H7 (cell line): ENCODE measurements around the gene CNTNAP4. TPM values are rescaled to one million over a fixed set of nuclear protein-coding genes. Genes with fewer than 3 reads are reported as not detected.

ENCODE experiments used
- DNase-seq: peaks from one replicate; pipeline ENCODE4 v3.0.0; 2012
- H3K27me3 ChIP-seq: 2 replicates; pipeline ENCODE4 v1.6.0; 2011; ENCODE audit warnings: mild to moderate bottlenecking, low read length; ENCODE audit not compliant: control insufficient read depth, insufficient read depth
- H3K36me3 ChIP-seq: replicated peaks from 2 replicates; pipeline ENCODE4 v1.5.1; 2011; ENCODE audit warnings: low read length; ENCODE audit not compliant: control insufficient read depth, insufficient read depth
- H3K4me3 ChIP-seq: 2 replicates; pipeline ENCODE4 v1.5.1; 2011; ENCODE audit warnings: low read depth, mild to moderate bottlenecking, control low read depth, low read length, moderate library complexity; ENCODE audit not compliant: insufficient read depth
- total RNA-seq: library from RNA; depleted of rRNA; stranded (reverse); fragments of >200 nt; shearing (Covaris generic); gene quantifications from 2 replicates; pipeline ENCODE4 v1.2.3, GENCODE V29; 2014

Gene CNTNAP4
- total RNA-seq, 1 experiment from 2014 or later: 0.03 TPM

- DNase-seq: no peak
- Histone ChIP-seq H3K36me3 (no peaks in the 10 kb centered on the region), H3K27me3 (no peaks in the 10 kb centered on the region), H3K4me3 (no peak overlapping the region)
These were observed 247.2 kb downstream of the CNTNAP4 start for GRCh38 chr16:76524356-76524755.

DNA sequence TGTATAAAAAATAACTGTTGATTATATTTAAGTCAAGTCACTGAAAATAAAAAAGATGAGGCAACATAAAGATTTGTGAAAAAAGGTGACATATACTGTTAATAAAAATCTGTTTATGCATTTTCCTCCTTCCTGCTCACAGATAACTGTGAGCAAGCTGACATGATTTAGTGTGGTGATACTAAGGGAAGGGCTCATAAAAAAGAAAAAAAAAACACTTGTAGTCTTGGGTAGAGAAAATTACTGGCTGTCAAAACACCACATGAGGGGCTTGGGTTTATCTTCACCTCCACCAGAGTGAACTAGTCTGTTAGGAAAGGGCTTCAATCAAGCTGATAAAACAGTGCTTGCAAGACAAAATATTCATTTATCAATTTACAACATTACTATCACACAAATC lies 247.6 kb downstream of the CNTNAP4 start:
- H3K4me3 ChIP-seq: no peak overlapping the region
- H3K27me3 ChIP-seq: no peaks in the 10 kb centered on the region
- H3K36me3 ChIP-seq: no peaks in the 10 kb centered on the region
- no peak for DNase-seq

DNA sequence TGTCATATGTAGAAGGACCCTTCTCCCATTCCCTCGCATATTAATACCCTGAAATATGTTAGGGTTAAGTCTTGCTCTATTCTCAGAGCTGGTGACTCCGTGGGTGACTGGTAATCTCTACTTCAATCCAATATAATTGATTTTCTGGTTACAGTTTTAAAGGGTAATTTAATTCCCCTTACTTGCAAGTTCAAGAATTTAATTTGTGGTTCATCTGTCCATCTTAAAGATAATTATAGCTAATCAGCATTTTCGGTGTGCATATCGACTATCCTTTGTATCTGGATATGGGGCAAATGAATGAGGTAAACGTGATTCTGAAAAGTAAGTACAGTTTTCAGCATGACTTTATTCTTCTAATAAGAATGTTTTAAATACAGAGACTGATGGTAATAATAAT lies 250.0 kb downstream of the CNTNAP4 start:
- DNase-seq: no peak
- Histone ChIP-seq H3K36me3 (no peaks in the 10 kb centered on the region), H3K27me3 (no peaks in the 10 kb centered on the region), H3K4me3 (no peak overlapping the region)

- no peaks in the 10 kb centered on the region for H3K27me3 ChIP-seq
- H3K36me3 ChIP-seq: no peaks in the 10 kb centered on the region
- H3K4me3 ChIP-seq: no peak overlapping the region
- DNase-seq: no peak
These were observed 251.9 kb downstream of the CNTNAP4 start for GRCh38 chr16:76529120-76529519.

- H3K36me3 ChIP-seq: no peaks in the 10 kb centered on the region
- H3K27me3 ChIP-seq: no peaks in the 10 kb centered on the region
- no peak for DNase-seq
- no peak overlapping the region for H3K4me3 ChIP-seq
These were observed 254.0 kb downstream of the CNTNAP4 start for GRCh38 chr16:76531236-76531635.

- Histone ChIP-seq H3K27me3 (no peaks in the 10 kb centered on the region), H3K4me3 (no peak overlapping the region), H3K36me3 (no peaks in the 10 kb centered on the region)
- DNase-seq: no peak
These were observed 255.2 kb downstream of the CNTNAP4 start for GRCh38 chr16:76532188-76532973.

DNA sequence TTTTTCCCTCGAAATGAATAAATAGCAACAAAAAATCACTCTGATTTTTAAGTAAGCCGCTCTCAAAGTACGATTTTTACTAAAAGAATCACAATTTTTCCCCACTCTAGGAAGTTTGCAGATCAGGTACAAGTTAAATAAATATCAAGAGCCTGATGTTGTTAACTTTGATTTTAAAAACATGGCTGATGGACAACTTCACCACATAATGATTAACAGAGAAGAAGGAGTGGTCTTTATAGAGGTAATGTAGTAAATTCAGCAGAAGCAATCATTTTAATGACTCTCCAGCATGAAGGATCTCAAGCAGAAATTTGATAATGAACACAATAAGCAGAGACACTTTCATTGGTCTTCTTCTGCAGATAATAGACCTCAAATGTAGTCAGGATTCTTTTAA lies 262.4 kb downstream of the CNTNAP4 start:
- Histone ChIP-seq H3K36me3 (no peaks in the 10 kb centered on the region), H3K27me3 (no peaks in the 10 kb centered on the region), H3K4me3 (no peak overlapping the region)
- no peak for DNase-seq

- Histone ChIP-seq H3K27me3 (no peaks in the 10 kb centered on the region), H3K36me3 (no peaks in the 10 kb centered on the region), H3K4me3 (no peak overlapping the region)
- no peak for DNase-seq
These were observed 263.9 kb downstream of the CNTNAP4 start for GRCh38 chr16:76541070-76541469.

GRCh38 chr16:76565542-76565941 lies 288.3 kb downstream of the CNTNAP4 start:
- no peak for DNase-seq
- H3K27me3 ChIP-seq: no peaks in the 10 kb centered on the region

DNA sequence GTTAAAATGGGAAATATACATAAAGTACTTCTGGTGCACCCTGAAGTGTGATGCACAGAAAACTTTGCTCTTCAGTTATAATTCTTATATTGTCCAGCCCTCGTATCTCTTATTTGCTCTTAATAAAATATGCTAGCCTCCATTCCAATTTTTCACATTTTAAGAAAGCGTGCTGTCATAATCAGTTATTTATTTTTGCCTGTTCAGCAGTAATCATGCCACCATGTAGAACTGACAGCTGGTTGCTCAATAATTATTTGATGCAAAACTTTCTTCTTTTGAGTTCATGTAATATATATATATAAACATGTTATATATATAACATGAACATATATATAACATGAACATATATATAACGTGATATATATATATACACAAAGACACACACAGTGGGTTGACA lies 294.6 kb downstream of the CNTNAP4 start:
- Histone ChIP-seq H3K4me3 (no peak overlapping the region), H3K27me3 (no peaks in the 10 kb centered on the region), H3K36me3 (no peaks in the 10 kb centered on the region)
- no peak for DNase-seq

More at GRCh38 chr16:76565542-76565941, 288.3 kb downstream of the CNTNAP4 start:
- Histone ChIP-seq H3K4me3 (no peak overlapping the region), H3K36me3 (no peaks in the 10 kb centered on the region)

DNA sequence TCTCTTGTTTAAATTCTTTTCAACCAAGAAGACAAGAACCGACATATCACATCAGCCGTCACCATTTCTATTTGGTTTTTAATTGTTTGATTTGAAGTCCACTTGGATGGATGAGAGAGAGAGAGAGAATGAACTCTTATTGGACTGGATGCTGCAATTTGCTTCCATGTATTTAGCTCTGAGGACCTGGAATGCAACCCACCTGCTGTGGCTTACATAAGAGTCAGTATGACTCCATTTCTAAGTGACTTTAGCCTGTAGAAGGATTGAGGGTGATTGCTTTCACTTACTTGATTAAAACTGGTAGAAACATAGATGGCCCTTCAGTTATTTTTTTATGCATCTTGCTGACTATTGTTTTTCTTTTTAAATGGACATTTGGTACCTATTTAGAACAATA lies 296.1 kb downstream of the CNTNAP4 start:
- H3K4me3 ChIP-seq: no peak overlapping the region
- peak; percentile 17 for DNase-seq

DNA sequence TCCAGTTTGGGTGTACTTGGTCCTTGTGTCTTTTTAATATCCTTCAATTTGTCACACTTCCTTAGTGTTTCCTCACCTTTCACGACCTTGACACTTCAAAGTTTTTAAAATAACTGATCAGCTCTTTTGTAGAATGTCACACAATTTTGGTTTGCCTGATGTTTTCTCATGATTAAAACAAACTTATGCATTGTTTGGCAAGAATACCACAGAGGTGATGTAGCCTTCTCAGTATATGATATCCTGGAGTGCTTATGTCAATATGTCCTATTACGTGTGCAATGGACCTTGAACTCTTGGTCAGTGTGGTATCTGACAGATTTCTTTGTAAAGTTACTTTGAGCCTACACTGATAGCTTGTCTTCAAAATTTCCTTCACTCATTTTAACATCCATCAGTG lies 297.4 kb downstream of the CNTNAP4 start:
- DNase-seq: no peak
- Histone ChIP-seq H3K36me3 (no peaks in the 10 kb centered on the region), H3K27me3 (no peaks in the 10 kb centered on the region), H3K4me3 (no peak overlapping the region)

More for the DNA sequence above, 296.1 kb downstream of the CNTNAP4 start:
- H3K27me3 ChIP-seq: no peaks in the 10 kb centered on the region
- no peaks in the 10 kb centered on the region for H3K36me3 ChIP-seq

- Histone ChIP-seq H3K36me3 (no peaks in the 10 kb centered on the region), H3K27me3 (no peaks in the 10 kb centered on the region), H3K4me3 (no peak overlapping the region)
- no peak for DNase-seq
These were observed 299.3 kb downstream of the CNTNAP4 start for GRCh38 chr16:76576526-76576925.

- H3K27me3 ChIP-seq: no peaks in the 10 kb centered on the region
- H3K4me3 ChIP-seq: no peak overlapping the region
- no peaks in the 10 kb centered on the region for H3K36me3 ChIP-seq
- DNase-seq: peak; percentile 13
These were observed 299.8 kb downstream of the CNTNAP4 start for GRCh38 chr16:76577003-76577402.

DNA sequence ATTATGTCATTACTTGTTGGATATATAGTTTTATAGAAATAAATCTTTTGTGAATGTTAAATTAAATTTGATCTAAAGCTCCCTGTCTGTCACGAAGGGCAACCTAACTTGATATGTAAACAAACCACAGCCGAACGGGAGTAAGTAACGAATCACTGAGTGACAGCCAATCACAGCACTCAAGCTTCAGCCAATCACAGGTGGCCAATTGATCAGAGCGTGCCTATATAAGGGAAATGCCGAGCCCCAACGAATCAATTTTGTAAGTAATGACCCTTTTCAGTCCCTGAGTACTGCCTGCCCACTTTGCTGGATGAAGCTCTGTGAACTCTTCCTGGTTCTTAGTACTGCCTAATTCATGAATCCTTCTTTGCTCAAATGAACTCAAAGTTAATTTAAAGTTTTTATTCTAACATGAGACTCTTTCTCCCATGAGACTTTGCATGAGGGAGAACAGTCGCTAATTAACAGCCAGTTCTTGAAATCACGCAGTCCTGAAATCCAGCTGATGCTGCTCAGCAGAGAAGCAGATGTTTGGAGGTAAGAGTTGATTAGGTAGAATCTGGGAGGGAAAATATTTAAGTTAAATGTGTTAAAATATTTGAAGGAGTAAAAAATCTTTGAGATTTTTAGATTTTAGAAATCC lies 302.2 kb downstream of the CNTNAP4 start:
- DNase-seq: no peak
- Histone ChIP-seq H3K27me3 (no peaks in the 10 kb centered on the region), H3K36me3 (no peaks in the 10 kb centered on the region), H3K4me3 (no peak overlapping the region)
